ENCODE data around the gene NHLH2.

NHLH2 gene

DNA sequence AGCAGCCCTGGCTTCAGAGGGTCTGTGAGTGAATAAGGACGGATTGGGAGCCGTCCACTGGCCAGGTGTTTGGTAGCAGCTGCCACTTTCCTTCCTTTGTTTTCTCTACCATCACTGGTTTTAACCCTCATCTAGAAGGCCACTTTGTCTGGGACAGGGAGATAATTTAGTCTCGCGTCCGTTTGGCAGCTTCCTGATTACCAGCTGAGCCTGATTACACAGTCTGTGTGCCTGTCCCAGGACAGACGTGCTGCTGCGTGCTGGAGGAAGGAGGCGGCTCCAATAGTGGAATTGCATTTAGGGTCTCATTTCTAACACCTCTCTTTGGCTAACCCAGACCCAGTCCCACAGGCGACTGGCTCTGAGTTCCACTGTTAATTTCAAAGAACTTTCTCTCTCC lies 47.8 kb downstream of the NHLH2 start:
- CTCF ChIA-PET = interaction anchor here (0.7 to 1.6 kb wide), 3 partner anchors 22 to 188 kb away, joined by 3 to 6 read pairs (median 3); no protein-coding TSS in a partner anchor
- Histone ChIP-seq H3K4me3 (ENCODE audit: control insufficient read depth in 1 of 7, extremely low read depth in 1 of 7, insufficient read depth in 4 of 7, low read depth in 2 of 7, low read length in 6 of 7) (no peak overlapping the region), H3K36me3 (ENCODE audit: control insufficient read depth in 4 of 4, insufficient read depth in 4 of 4, low read length in 3 of 4) (no peaks in the 10 kb centered on the region), H3K27ac (ENCODE audit: insufficient read depth in 1 of 2, low read depth in 1 of 2, low read length in 2 of 2, poor library complexity in 1 of 2, severe bottlenecking in 2 of 2) (no peak overlapping the region), H3K4me1 (ENCODE audit: control extremely low read depth in 1 of 4, control insufficient read depth in 4 of 4, insufficient read depth in 4 of 4, low read length in 3 of 4) (peaks cover 0 to 7% (median 0%) of the 10 kb centered on the region in 4 experiments), H3K27me3 (replicated peaks in 2 of 5; ENCODE audit: control insufficient read depth in 4 of 5, insufficient read depth in 5 of 5, low read length in 4 of 5) (no peaks in the 10 kb centered on the region), H3K9me3 (ENCODE audit: control extremely low read depth in 1 of 5, control insufficient read depth in 4 of 5, insufficient read depth in 2 of 5, low read depth in 1 of 5, low read length in 4 of 5) (no peaks in the 10 kb centered on the region)
- 36% methylated on average over 7 of the region's 9 CpGs for WGBS (ENCODE audit: insufficient coverage)
- peak; percentile 24 to 65 (median 43) for DNase-seq
- POLR2A ChIA-PET = no interaction called here

DNA sequence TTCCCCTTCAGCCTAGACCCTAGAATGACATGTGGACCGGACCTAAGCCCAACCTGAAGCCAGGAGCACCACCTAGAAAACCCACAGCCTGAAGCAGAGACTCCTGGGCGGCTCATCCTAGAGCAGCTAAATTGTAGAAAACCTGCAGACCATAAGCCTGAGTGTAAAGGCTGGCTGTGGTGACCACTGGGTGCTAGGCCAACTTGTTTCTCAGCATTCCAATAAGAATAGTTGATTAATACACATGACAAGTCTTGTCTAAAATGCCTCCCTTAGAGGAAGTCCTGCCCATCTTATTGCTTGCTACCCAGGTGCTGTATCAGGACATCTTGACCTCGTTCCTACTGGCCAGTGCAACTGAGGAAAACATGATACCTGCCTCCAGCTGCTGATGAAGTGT lies 49.1 kb downstream of the NHLH2 start:
- H3K27ac ChIP-seq (ENCODE audit: insufficient read depth in 1 of 2, low read depth in 1 of 2, low read length in 2 of 2, poor library complexity in 1 of 2, severe bottlenecking in 2 of 2) = no peak overlapping the region
- POLR2A ChIA-PET = no interaction called here
- H3K4me1 ChIP-seq (ENCODE audit: control extremely low read depth in 1 of 4, control insufficient read depth in 4 of 4, insufficient read depth in 4 of 4, low read length in 3 of 4) = peaks cover 0 to 7% (median 0%) of the 10 kb centered on the region in 4 experiments
- CTCF ChIA-PET = interaction anchor here (1.4 kb wide), 1 partner anchor 14 kb away, joined by 3 read pairs; no protein-coding TSS in a partner anchor
- H3K27me3 ChIP-seq (replicated peaks in 2 of 5; ENCODE audit: control insufficient read depth in 4 of 5, insufficient read depth in 5 of 5, low read length in 4 of 5) = no peaks in the 10 kb centered on the region
- no peaks in the 10 kb centered on the region for H3K36me3 ChIP-seq (ENCODE audit: control insufficient read depth in 4 of 4, insufficient read depth in 4 of 4, low read length in 3 of 4)
- H3K4me3 ChIP-seq (ENCODE audit: control insufficient read depth in 1 of 7, extremely low read depth in 1 of 7, insufficient read depth in 4 of 7, low read depth in 2 of 7, low read length in 6 of 7) = no peak overlapping the region
- DNase-seq = no peak
- 92% methylated on average over 2 of the region's 3 CpGs for WGBS (ENCODE audit: insufficient coverage)
- peaks cover 0 to 3% (median 0%) of the 10 kb centered on the region in 5 experiments for H3K9me3 ChIP-seq (ENCODE audit: control extremely low read depth in 1 of 5, control insufficient read depth in 4 of 5, insufficient read depth in 2 of 5, low read depth in 1 of 5, low read length in 4 of 5)

- no peaks in the 10 kb centered on the region for H3K36me3 ChIP-seq (ENCODE audit: control insufficient read depth in 4 of 4, insufficient read depth in 4 of 4, low read length in 3 of 4)
- H3K4me3 ChIP-seq (ENCODE audit: control insufficient read depth in 1 of 7, extremely low read depth in 1 of 7, insufficient read depth in 4 of 7, low read depth in 2 of 7, low read length in 6 of 7) = no peak overlapping the region
- no peak overlapping the region for H3K27ac ChIP-seq (ENCODE audit: insufficient read depth in 1 of 2, low read depth in 1 of 2, low read length in 2 of 2, poor library complexity in 1 of 2, severe bottlenecking in 2 of 2)
- 78% methylated on average over 4 of the region's 6 CpGs for WGBS (ENCODE audit: insufficient coverage)
- no peak for DNase-seq
- peaks cover 0 to 3% (median 0%) of the 10 kb centered on the region in 5 experiments for H3K9me3 ChIP-seq (ENCODE audit: control extremely low read depth in 1 of 5, control insufficient read depth in 4 of 5, insufficient read depth in 2 of 5, low read depth in 1 of 5, low read length in 4 of 5)
- H3K4me1 ChIP-seq (ENCODE audit: control extremely low read depth in 1 of 4, control insufficient read depth in 4 of 4, insufficient read depth in 4 of 4, low read length in 3 of 4) = peaks cover 0 to 7% (median 0%) of the 10 kb centered on the region in 4 experiments
- CTCF ChIA-PET = interaction anchor here (1.2 kb wide), 1 partner anchor 10 kb away, joined by 3 read pairs; no protein-coding TSS in a partner anchor
- POLR2A ChIA-PET = no interaction called here
- H3K27me3 ChIP-seq (replicated peaks in 2 of 5; ENCODE audit: control insufficient read depth in 4 of 5, insufficient read depth in 5 of 5, low read length in 4 of 5) = no peaks in the 10 kb centered on the region
Measured at GRCh38 chr1:115790846-115791245, 50.1 kb downstream of the NHLH2 start.

GRCh38 chr1:115790356-115790755 lies 50.6 kb downstream of the NHLH2 start:
- Histone ChIP-seq H3K27me3 (replicated peaks in 2 of 5; ENCODE audit: control insufficient read depth in 4 of 5, insufficient read depth in 5 of 5, low read length in 4 of 5) (no peaks in the 10 kb centered on the region), H3K4me3 (ENCODE audit: control insufficient read depth in 1 of 7, extremely low read depth in 1 of 7, insufficient read depth in 4 of 7, low read depth in 2 of 7, low read length in 6 of 7) (no peak overlapping the region), H3K4me1 (ENCODE audit: control extremely low read depth in 1 of 4, control insufficient read depth in 4 of 4, insufficient read depth in 4 of 4, low read length in 3 of 4) (peaks cover 0 to 7% (median 0%) of the 10 kb centered on the region in 4 experiments), H3K36me3 (ENCODE audit: control insufficient read depth in 4 of 4, insufficient read depth in 4 of 4, low read length in 3 of 4) (no peaks in the 10 kb centered on the region), H3K9me3 (ENCODE audit: control extremely low read depth in 1 of 5, control insufficient read depth in 4 of 5, insufficient read depth in 2 of 5, low read depth in 1 of 5, low read length in 4 of 5) (peaks cover 0 to 3% (median 0%) of the 10 kb centered on the region in 5 experiments), H3K27ac (ENCODE audit: insufficient read depth in 1 of 2, low read depth in 1 of 2, low read length in 2 of 2, poor library complexity in 1 of 2, severe bottlenecking in 2 of 2) (no peak overlapping the region)
- ChIA-PET CTCF (interaction anchor here (1.2 kb wide), 1 partner anchor 11 kb away, joined by 3 read pairs; no protein-coding TSS in a partner anchor), POLR2A (no interaction called here)
- no peak for DNase-seq
- WGBS (ENCODE audit: insufficient coverage) = 100% methylated on average over 1 of the region's 3 CpGs

All from common myeloid progenitor, CD34-positive (primary cell).